ENCODE data around the gene AMBP.

Gene AMBP

DNA sequence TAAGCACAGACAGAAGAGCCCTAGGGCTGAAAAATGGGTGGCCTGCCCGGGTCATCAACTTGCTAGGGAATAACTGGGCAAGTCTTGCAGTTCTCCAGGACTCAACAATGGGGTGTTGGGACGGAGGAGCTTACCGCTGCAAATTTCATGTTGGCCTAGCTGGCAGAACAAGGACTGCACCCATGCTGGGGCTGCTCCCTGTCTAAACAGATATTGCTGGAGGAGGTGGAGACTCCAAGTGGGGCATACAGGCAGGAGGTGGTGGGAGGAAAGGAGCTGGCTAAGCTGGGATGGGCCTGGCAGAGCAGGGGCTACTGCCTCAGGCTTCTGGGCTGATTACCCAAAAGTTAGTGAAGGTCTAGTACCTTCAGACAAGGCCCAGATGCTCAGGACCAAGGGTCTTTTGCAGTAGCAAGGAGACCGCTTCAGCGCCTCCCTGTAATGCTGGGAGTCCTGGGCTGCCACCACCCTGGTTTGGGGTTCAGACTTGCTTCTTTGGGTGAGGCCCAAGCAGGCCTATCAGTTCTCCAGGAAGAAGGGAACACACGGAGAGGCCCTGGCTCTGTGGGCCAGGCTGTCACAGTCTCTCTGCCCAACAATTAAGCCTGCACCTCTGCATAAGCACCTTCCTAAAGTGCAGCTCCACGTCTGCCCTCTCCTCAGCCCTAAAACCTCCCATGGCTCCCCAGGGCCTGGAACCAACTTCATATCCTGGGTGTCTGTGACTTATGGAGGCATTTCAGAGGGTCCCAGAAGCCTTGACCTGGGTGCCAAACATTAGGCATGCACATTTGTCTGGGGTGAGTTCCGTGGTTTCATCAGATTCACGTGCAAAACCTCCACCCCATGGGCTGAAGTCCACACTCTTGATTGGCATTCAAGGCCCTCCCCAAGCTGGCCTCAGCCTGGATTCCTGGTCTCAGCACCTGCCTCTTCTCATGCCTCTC lies 45.2 kb upstream of the AMBP start:
- no peak overlapping the region for H3K4me3 ChIP-seq (ENCODE audit: low read depth, low read length)
- no peak for DNase-seq (ENCODE audit: low read depth)
- no peak for TF ChIP-seq CTCF (conservative IDR thresholded peaks at IDR 0.05; ENCODE audit: low read depth, low read length)

- no peak for DNase-seq (ENCODE audit: low read depth)
These were observed 44.3 kb upstream of the AMBP start for GRCh38 chr9:114122136-114123027.

GRCh38 chr9:114121227-114122135 lies 43.4 kb upstream of the AMBP start:
- no peak for DNase-seq (ENCODE audit: low read depth)
- H3K4me3 ChIP-seq (ENCODE audit: low read depth, low read length) = no peak overlapping the region
- TF ChIP-seq CTCF (conservative IDR thresholded peaks at IDR 0.05; ENCODE audit: low read depth, low read length) = no peak

More at GRCh38 chr9:114122136-114123027, 44.3 kb upstream of the AMBP start:
- no peak for TF ChIP-seq CTCF (conservative IDR thresholded peaks at IDR 0.05; ENCODE audit: low read depth, low read length)
- H3K4me3 ChIP-seq (ENCODE audit: low read depth, low read length) = no peak overlapping the region

GRCh38 chr9:114120192-114121014 lies 42.3 kb upstream of the AMBP start:
- DNase-seq (ENCODE audit: low read depth) = no peak
- no peak overlapping the region for H3K4me3 ChIP-seq (ENCODE audit: low read depth, low read length)
- TF ChIP-seq CTCF (conservative IDR thresholded peaks at IDR 0.05; ENCODE audit: low read depth, low read length) = no peak

GRCh38 chr9:114119242-114120191 lies 41.4 kb upstream of the AMBP start:
- no peak for DNase-seq (ENCODE audit: low read depth)
- H3K4me3 ChIP-seq (ENCODE audit: low read depth, low read length) = no peak overlapping the region
- no peak for TF ChIP-seq CTCF (conservative IDR thresholded peaks at IDR 0.05; ENCODE audit: low read depth, low read length)
